Measurements from ENCODE around the gene ERCC2.

GRCh38 chr19:45302416-45302815, 68.0 kb downstream of the ERCC2 start:
- TF ChIP-seq CTCF (conservative IDR thresholded peaks at IDR 0.05 in 1 of 2, IDR thresholded peaks at IDR 0.05 in 1 of 2; ENCODE audit: extremely low read depth in 1 of 2, insufficient read depth in 1 of 2, low read depth in 1 of 2, low read length in 2 of 2) (no peak), EZH2 (IDR thresholded peaks at IDR 0.05; ENCODE audit: borderline replicate concordance, low read length) (no peak)
